Tibial nerve (tissue), 4 donors: ENCODE results near the gene HLCS. TPM values are rescaled to one million over a fixed set of nuclear protein-coding genes. Genes with fewer than 3 reads are reported as not detected.

ENCODE experiments used
- DNase-seq, 2 donors: peaks; one replicate each; pipeline ENCODE4 v3.0.0-alpha.2; 2019; ENCODE audit warnings: low spot score in 2 of 2
- H3K27ac ChIP-seq, 4 donors: fragments of 200-600 bp; sonication (generic) in 3 of 4; one replicate each; pipeline ENCODE4 v1.5.1; 2017 to 2019; ENCODE audit warnings: mild to moderate bottlenecking in 1 of 4
- H3K27me3 ChIP-seq, 2 donors: fragments of 200-600 bp; sonication (generic) in 1 of 2; one replicate each; pipeline versions ENCODE4 v1.5.1 to v1.6.0; 2017 to 2019
- H3K36me3 ChIP-seq, 3 donors: fragments of 200-600 bp; sonication (generic); one replicate each; pipeline ENCODE4 v1.5.1; 2018 to 2019
- H3K4me1 ChIP-seq, 4 donors: fragments of 200-600 bp; sonication (generic) in 3 of 4; one replicate each; pipeline ENCODE4 v1.5.1; 2017 to 2019
- H3K4me3 ChIP-seq, 4 donors: fragments of 200-600 bp; sonication (generic) in 3 of 4; one replicate each; pipeline ENCODE4 v1.5.1; 2017 to 2019; ENCODE audit warnings: mild to moderate bottlenecking in 1 of 4, moderate library complexity in 1 of 4
- H3K9me3 ChIP-seq, 4 donors: fragments of 200-600 bp; sonication (generic) in 3 of 4; one replicate each; pipeline ENCODE4 v1.5.1; 2017 to 2019
- CTCF ChIP-seq, 5 experiments: fragments of 200-600 bp in 3 of 5; fragments of 450-650 bp in 2 of 5; sonication (generic) in 3 of 5; IDR thresholded peaks; one replicate each; pipeline ENCODE4 v1.5.1; 2016 to 2019; ENCODE audit warnings: antibody characterized with exemption in 5 of 5, mild to moderate bottlenecking in 3 of 5, moderate library complexity in 2 of 5
- EP300 ChIP-seq, 2 donors: sonication (generic); formaldehyde crosslinking; IDR thresholded peaks; one replicate each; pipeline ENCODE4 v1.6.1; 2017; ENCODE audit warnings: antibody characterized with exemption in 2 of 2, mild to moderate bottlenecking in 1 of 2
- POLR2A ChIP-seq, 2 donors: fragments of 450-650 bp; IDR thresholded peaks; one replicate each; pipeline ENCODE4 v1.6.1; 2017; ENCODE audit warnings: antibody characterized with exemption in 2 of 2, mild to moderate bottlenecking in 2 of 2, moderate library complexity in 2 of 2
- WGBS, 2 donors: methylation state at CpG; one replicate each; pipeline ENCODE4 v1.1.5; 2018; 5-methylcytosine and 5-hydroxymethylcytosine counted together
- total RNA-seq, 4 donors: library from RNA; depleted of rRNA; stranded (reverse); fragments of >200 nt; gene quantifications; one replicate each; pipeline ENCODE4 v1.1.0, GENCODE V29; 2016

The HLCS gene
- total RNA-seq, 4 donors from 2014 or later, result 14.4 to 19.0 (median 17.4) TPM

DNA sequence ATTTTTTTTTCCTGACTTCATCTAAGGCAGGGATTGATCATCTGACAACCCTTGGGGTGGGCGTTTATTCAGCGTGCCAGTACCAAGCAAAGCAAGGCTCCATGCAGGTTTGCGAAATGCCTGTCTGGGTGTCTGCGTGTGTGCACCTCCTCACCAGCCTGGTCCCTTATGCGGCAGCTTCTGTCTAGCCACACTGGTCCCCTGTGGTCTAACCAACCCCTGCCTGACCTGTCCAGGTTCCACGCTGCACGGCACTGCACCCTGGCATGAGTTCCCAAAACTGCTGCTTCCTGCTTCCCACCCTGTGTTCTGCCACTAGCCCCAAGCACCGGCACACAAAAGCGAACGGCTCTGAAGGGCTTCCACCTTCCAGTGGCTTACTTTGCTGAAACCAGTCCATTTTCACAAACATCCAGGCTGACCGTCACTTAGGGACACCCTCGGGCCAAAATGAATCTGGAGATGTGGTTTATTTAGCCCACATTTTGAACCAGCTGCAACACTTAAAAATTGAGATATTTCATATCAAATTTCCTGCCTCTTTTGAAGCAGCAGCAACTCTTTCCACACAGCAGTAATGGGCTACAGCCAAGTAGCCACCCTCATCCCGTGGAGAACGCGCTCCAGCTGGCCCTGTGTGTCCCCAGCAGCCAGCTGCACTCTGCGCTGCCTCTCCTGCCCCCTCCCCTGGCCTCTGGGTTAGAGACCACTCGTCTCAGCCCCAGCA, 55.7 kb downstream of the HLCS start:
- peaks cover 0 to 8% (median 0%) of the 10 kb centered on the region in 3 donors for H3K36me3 ChIP-seq
- H3K27me3 ChIP-seq, result no peaks in the 10 kb centered on the region
- H3K27ac ChIP-seq, result no peak overlapping the region
- H3K4me1 ChIP-seq, result no peaks in the 10 kb centered on the region
- TF ChIP-seq EP300 (IDR thresholded peaks at IDR 0.05) (no peak), CTCF (IDR thresholded peaks at IDR 0.05) (no peak), POLR2A (IDR thresholded peaks at IDR 0.05) (no peak)
- 75 to 83% methylated on average over 17 of the region's 17 CpGs for WGBS, 2 donors
- no peaks in the 10 kb centered on the region for H3K9me3 ChIP-seq
- no peak for DNase-seq
- no peak overlapping the region for H3K4me3 ChIP-seq

DNA sequence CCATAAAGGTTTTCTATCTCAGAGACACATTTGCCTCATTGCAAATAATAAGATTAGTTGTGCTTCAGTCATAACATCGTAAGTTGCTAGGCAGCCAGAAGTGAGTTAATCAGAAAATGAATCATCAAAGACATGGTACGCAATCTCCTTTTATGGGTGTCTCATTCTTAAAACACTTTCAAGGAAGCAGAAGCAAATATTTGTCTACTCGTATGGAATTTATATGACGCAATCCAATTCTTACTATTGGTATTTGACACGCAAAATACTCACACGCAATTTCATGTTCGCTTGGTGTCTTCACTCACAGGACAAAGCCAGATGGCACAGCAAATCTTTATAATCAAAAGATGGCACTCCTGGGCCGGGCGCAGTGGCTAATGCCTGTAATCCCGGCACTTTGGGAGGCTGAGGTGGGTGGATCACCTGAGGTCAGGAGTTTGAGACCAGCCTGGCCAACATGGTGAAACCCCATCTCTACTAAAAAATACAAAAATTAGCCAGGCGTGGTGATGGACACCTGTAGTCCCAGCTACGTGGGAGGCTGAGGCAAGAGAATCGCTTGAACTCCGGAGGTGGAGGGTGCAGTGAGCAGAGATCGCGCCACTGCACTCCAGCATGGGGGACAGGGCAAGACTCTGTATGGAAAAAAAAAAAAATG, 56.4 kb downstream of the HLCS start:
- Histone ChIP-seq H3K27me3 (no peaks in the 10 kb centered on the region), H3K36me3 (peaks cover 0 to 5% (median 0%) of the 10 kb centered on the region in 3 donors), H3K9me3 (no peaks in the 10 kb centered on the region), H3K4me3 (no peak overlapping the region), H3K27ac (no peak overlapping the region), H3K4me1 (no peaks in the 10 kb centered on the region)
- TF ChIP-seq CTCF (IDR thresholded peaks at IDR 0.05) (no peak), POLR2A (IDR thresholded peaks at IDR 0.05) (no peak), EP300 (IDR thresholded peaks at IDR 0.05) (no peak)
- DNase-seq, result no peak
- 92% methylated on average over 16 of the region's 16 CpGs for WGBS, 2 donors

GRCh38 chr21:36909423-36909822, 57.0 kb downstream of the HLCS start:
- no peaks in the 10 kb centered on the region for H3K36me3 ChIP-seq
- no peak overlapping the region for H3K4me3 ChIP-seq
- TF ChIP-seq EP300 (IDR thresholded peaks at IDR 0.05), result no peak
- no peak for TF ChIP-seq CTCF (IDR thresholded peaks at IDR 0.05)
- no peak for TF ChIP-seq POLR2A (IDR thresholded peaks at IDR 0.05)
- no peaks in the 10 kb centered on the region for H3K27me3 ChIP-seq
- H3K9me3 ChIP-seq, result no peaks in the 10 kb centered on the region
- no peak overlapping the region for H3K27ac ChIP-seq
- no peaks in the 10 kb centered on the region for H3K4me1 ChIP-seq
- DNase-seq, result no peak
- 87 to 96% methylated on average over 5 of the region's 5 CpGs for WGBS, 2 donors

- Histone ChIP-seq H3K36me3 (no peaks in the 10 kb centered on the region), H3K27me3 (no peaks in the 10 kb centered on the region), H3K9me3 (no peaks in the 10 kb centered on the region), H3K4me3 (no peak overlapping the region), H3K27ac (no peak overlapping the region), H3K4me1 (no peaks in the 10 kb centered on the region)
- 95 to 96% methylated on average over 3 of the region's 3 CpGs for WGBS, 2 donors
- no peak for TF ChIP-seq CTCF (IDR thresholded peaks at IDR 0.05)
- TF ChIP-seq POLR2A (IDR thresholded peaks at IDR 0.05), result no peak
- TF ChIP-seq EP300 (IDR thresholded peaks at IDR 0.05), result no peak
- no peak for DNase-seq
These were observed 58.1 kb downstream of the HLCS start for GRCh38 chr21:36908260-36908908.
